Gastrocnemius medialis (tissue), 4 donors: ENCODE measurements around the gene TMUB2.

Source experiments
- POLR2A ChIP-seq, 2 donors: fragments of 450-650 bp; IDR thresholded peaks; one replicate each; pipeline ENCODE4 v1.6.1; 2017; ENCODE audit warnings: antibody characterized with exemption in 2 of 2, mild to moderate bottlenecking in 2 of 2, moderate library complexity in 2 of 2
- TF ChIP-seq, protein P1 (sequence below), 5 experiments: fragments of 450-650 bp in 3 of 5; fragments of 200-600 bp in 2 of 5; sonication (generic) in 2 of 5; IDR thresholded peaks in 4 of 5; conservative IDR thresholded peaks in 1 of 5; 1 replicate in 4 of 5; 2 replicates in 1 of 5; pipeline ENCODE4 v1.5.1; 2016 to 2019; ENCODE audit warnings: antibody characterized with exemption in 5 of 5, mild to moderate bottlenecking in 3 of 5, moderate library complexity in 3 of 5

DNA sequence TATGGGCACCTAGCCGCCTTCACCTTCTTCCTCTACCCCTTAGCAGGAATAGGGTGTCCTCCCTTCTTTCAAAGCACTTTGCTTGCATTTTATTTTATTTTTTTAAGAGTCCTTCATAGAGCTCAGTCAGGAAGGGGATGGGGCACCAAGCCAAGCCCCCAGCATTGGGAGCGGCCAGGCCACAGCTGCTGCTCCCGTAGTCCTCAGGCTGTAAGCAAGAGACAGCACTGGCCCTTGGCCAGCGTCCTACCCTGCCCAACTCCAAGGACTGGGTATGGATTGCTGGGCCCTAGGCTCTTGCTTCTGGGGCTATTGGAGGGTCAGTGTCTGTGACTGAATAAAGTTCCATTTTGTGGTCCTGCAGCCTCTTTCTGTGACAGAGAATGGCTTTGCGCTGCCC is 4.6 kb downstream of the TMUB2 start:
- TF ChIP-seq, protein P1, sequence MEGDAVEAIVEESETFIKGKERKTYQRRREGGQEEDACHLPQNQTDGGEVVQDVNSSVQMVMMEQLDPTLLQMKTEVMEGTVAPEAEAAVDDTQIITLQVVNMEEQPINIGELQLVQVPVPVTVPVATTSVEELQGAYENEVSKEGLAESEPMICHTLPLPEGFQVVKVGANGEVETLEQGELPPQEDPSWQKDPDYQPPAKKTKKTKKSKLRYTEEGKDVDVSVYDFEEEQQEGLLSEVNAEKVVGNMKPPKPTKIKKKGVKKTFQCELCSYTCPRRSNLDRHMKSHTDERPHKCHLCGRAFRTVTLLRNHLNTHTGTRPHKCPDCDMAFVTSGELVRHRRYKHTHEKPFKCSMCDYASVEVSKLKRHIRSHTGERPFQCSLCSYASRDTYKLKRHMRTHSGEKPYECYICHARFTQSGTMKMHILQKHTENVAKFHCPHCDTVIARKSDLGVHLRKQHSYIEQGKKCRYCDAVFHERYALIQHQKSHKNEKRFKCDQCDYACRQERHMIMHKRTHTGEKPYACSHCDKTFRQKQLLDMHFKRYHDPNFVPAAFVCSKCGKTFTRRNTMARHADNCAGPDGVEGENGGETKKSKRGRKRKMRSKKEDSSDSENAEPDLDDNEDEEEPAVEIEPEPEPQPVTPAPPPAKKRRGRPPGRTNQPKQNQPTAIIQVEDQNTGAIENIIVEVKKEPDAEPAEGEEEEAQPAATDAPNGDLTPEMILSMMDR (IDR thresholded peaks at IDR 0.05 in 4 of 5, conservative IDR thresholded peaks at IDR 0.05 in 1 of 5): no peak
- no peak for TF ChIP-seq POLR2A (IDR thresholded peaks at IDR 0.05)
